H9 (cell line): ENCODE data around the gene STK10. TPM values are rescaled to one million over a fixed set of nuclear protein-coding genes. Genes with fewer than 3 reads are reported as not detected.

Experiments
- DNase-seq: peaks from one replicate; pipeline ENCODE4 v3.0.0-alpha.2; 2017
- H2AFZ ChIP-seq: one replicate; pipeline ENCODE4 v1.6.1; 2013; ENCODE audit warnings: mild to moderate bottlenecking, low read length, control low read depth, moderate library complexity
- H2AK5ac ChIP-seq: 2 replicates; pipeline ENCODE4 v1.6.1; 2013; ENCODE audit warnings: low read length, control low read depth, mixed read lengths; ENCODE audit not compliant: insufficient read length
- H2BK120ac ChIP-seq: one replicate; pipeline ENCODE4 v1.6.1; 2013; ENCODE audit warnings: low read depth, mild to moderate bottlenecking, low read length, control low read depth, inconsistent platforms; ENCODE audit not compliant: poor library complexity, severe bottlenecking
- H2BK12ac ChIP-seq: 2 replicates; pipeline ENCODE4 v1.6.1; 2013; ENCODE audit warnings: low read length, control low read depth, mixed read lengths, low read depth; ENCODE audit not compliant: insufficient read length
- H2BK15ac ChIP-seq: 2 replicates; pipeline ENCODE4 v1.6.1; 2013; ENCODE audit warnings: low read depth, low read length, control low read depth
- H2BK20ac ChIP-seq: one replicate; pipeline ENCODE4 v1.6.1; 2013; ENCODE audit warnings: low read depth, mild to moderate bottlenecking, low read length, control low read depth, inconsistent platforms; ENCODE audit not compliant: poor library complexity, severe bottlenecking
- H2BK5ac ChIP-seq: 2 replicates; pipeline ENCODE4 v1.6.1; 2013; ENCODE audit warnings: low read length, control low read depth, mixed read lengths; ENCODE audit not compliant: insufficient read length
- H3K14ac ChIP-seq: 2 replicates; pipeline ENCODE4 v1.6.1; 2013; ENCODE audit warnings: low read length, control low read depth; ENCODE audit not compliant: insufficient read depth
- H3K18ac ChIP-seq: 2 replicates; pipeline ENCODE4 v1.6.1; 2013; ENCODE audit warnings: low read depth, mild to moderate bottlenecking, mixed read lengths, low read length, control low read depth; ENCODE audit not compliant: insufficient read length
- H3K23ac ChIP-seq: 2 replicates; pipeline ENCODE4 v1.6.1; 2013; ENCODE audit warnings: low read length, control low read depth, mixed read lengths, low read depth; ENCODE audit not compliant: insufficient read length
- H3K23me2 ChIP-seq: 2 replicates; pipeline ENCODE4 v1.6.1; 2013; ENCODE audit warnings: low read depth, mild to moderate bottlenecking, mixed read lengths, low read length, control low read depth; ENCODE audit not compliant: insufficient read length, poor library complexity, severe bottlenecking
- H3K27ac ChIP-seq: 2 replicates; pipeline ENCODE4 v1.5.1; 2013; ENCODE audit warnings: low read length, control low read depth, mixed read lengths, low read depth; ENCODE audit not compliant: insufficient read length
- H3K27me3 ChIP-seq: 2 replicates; pipeline ENCODE4 v1.6.1; 2013; ENCODE audit warnings: low read length, control low read depth, inconsistent platforms; ENCODE audit not compliant: insufficient read depth
- H3K4ac ChIP-seq: 2 replicates; pipeline ENCODE4 v1.6.1; 2013; ENCODE audit warnings: low read depth, mild to moderate bottlenecking, control low read depth, inconsistent platforms, low read length, moderate library complexity
- H3K4me1 ChIP-seq: 2 replicates; pipeline ENCODE4 v1.6.1; 2013; ENCODE audit warnings: low read length, control low read depth, inconsistent platforms; ENCODE audit not compliant: insufficient read depth
- H3K4me2 ChIP-seq: 2 replicates; pipeline ENCODE4 v1.6.1; 2013; ENCODE audit warnings: low read length, control low read depth, mixed read lengths; ENCODE audit not compliant: insufficient read length, insufficient read depth
- H3K56ac ChIP-seq: 2 replicates; pipeline ENCODE4 v1.6.1; 2013; ENCODE audit warnings: low read depth, mild to moderate bottlenecking, mixed read lengths, low read length, control low read depth; ENCODE audit not compliant: insufficient read length
- H3K79me1 ChIP-seq: 2 replicates; pipeline ENCODE4 v1.6.1; 2013; ENCODE audit warnings: low read depth, mild to moderate bottlenecking, moderate library complexity, low read length, control low read depth, inconsistent platforms; ENCODE audit not compliant: insufficient read depth, poor library complexity, severe bottlenecking
- H3K79me2 ChIP-seq: 2 replicates; pipeline ENCODE4 v1.6.1; 2013; ENCODE audit warnings: low read length, control low read depth, inconsistent platforms; ENCODE audit not compliant: insufficient read depth
- H3K9ac ChIP-seq: 2 replicates; pipeline ENCODE4 v1.6.1; 2013; ENCODE audit warnings: low read length, control low read depth, mixed read lengths; ENCODE audit not compliant: insufficient read length; ENCODE audit errors: extremely low read depth
- H3K9me3 ChIP-seq: one replicate; pipeline ENCODE4 v1.6.1; 2013; ENCODE audit warnings: low read depth, low read length, inconsistent platforms; ENCODE audit not compliant: control insufficient read depth
- H3T11ph ChIP-seq: one replicate; pipeline ENCODE4 v1.6.1; 2013; ENCODE audit warnings: mild to moderate bottlenecking, low read length, control low read depth, inconsistent platforms
- H4K20me1 ChIP-seq: one replicate; pipeline ENCODE4 v1.6.1; 2013; ENCODE audit not compliant: control insufficient read depth, insufficient read length, insufficient read depth
- H4K5ac ChIP-seq: 2 replicates; pipeline ENCODE4 v1.6.1; 2013; ENCODE audit warnings: low read depth, mild to moderate bottlenecking, mixed read lengths, low read length, control low read depth; ENCODE audit not compliant: insufficient read length
- H4K8ac ChIP-seq: replicated peaks from 2 replicates; pipeline ENCODE4 v1.6.1; 2013; ENCODE audit warnings: low read length, control low read depth, mixed read lengths, low read depth; ENCODE audit not compliant: insufficient read length
- H4K91ac ChIP-seq: 2 replicates; pipeline ENCODE4 v1.6.1; 2013; ENCODE audit warnings: low read depth, mild to moderate bottlenecking, moderate library complexity, mixed read lengths, low read length, control low read depth; ENCODE audit not compliant: insufficient read length
- H3K27ac Mint-ChIP-seq, 3 experiments: 2 replicates in 2 of 3; 3 replicates in 1 of 3; pipeline ENCODE4 v1.8.0; 2020 to 2021; ENCODE audit warnings: mixed read lengths in 3 of 3, mild to moderate bottlenecking in 1 of 3, moderate library complexity in 1 of 3
- H3K27me3 Mint-ChIP-seq: 2 replicates; pipeline ENCODE4 v1.8.0; 2021; ENCODE audit warnings: low read depth, mild to moderate bottlenecking, moderate library complexity, mixed read lengths
- H3K36me3 Mint-ChIP-seq, 3 experiments: 2 replicates in 2 of 3; 3 replicates in 1 of 3; pipeline ENCODE4 v1.8.0; 2020 to 2021; ENCODE audit warnings: low read depth in 3 of 3, mixed read lengths in 3 of 3; ENCODE audit not compliant: insufficient read depth in 1 of 3
- H3K4me1 Mint-ChIP-seq, 2 experiments: 2 replicates each; pipeline ENCODE4 v1.8.0; 2020; ENCODE audit warnings: mixed read lengths in 2 of 2
- H3K4me3 Mint-ChIP-seq, 2 experiments: 2 replicates in 1 of 2; 3 replicates in 1 of 2; pipeline ENCODE4 v1.8.0; 2020 to 2021; ENCODE audit warnings: mild to moderate bottlenecking in 2 of 2, mixed read lengths in 2 of 2, moderate library complexity in 1 of 2
- H3K9me3 Mint-ChIP-seq, 2 experiments: 2 replicates in 1 of 2; 3 replicates in 1 of 2; pipeline ENCODE4 v1.8.0; 2020; ENCODE audit warnings: mild to moderate bottlenecking in 2 of 2, mixed read lengths in 2 of 2, moderate library complexity in 1 of 2
- CTCF ChIP-seq: fragments of 200-600 bp; sonication (generic); conservative IDR thresholded peaks from 3 replicates; pipeline ENCODE4 v1.8.0; 2021; ENCODE audit warnings: antibody characterized with exemption, mild to moderate bottlenecking
- WGBS: extraction: QIAGEN DNeasy Blood & Tissue Kit; methylation state at CpG from one replicate; pipeline ENCODE4 v1.1.7; 2013; ENCODE audit warnings: missing lambda C conversion rate, low lambda C conversion rate, mixed read lengths; ENCODE audit not compliant: insufficient read length; ENCODE audit errors: extremely low coverage; 5-methylcytosine and 5-hydroxymethylcytosine counted together
- total RNA-seq: library from RNA; stranded (reverse); gene quantifications from 2 replicates; pipeline ENCODE4 v1.2.1, GENCODE V29; 2021

The STK10 gene
- total RNA-seq, 1 experiment from 2014 or later, result 14.6 TPM

GRCh38 chr5:172175263-172175719, 12.7 kb downstream of the STK10 start:
- Histone ChIP-seq H3K56ac (no peak overlapping the region), H2BK12ac (no peak overlapping the region), H3T11ph (no peak overlapping the region), H3K27me3 (no peaks in the 10 kb centered on the region), H3K23ac (no peak overlapping the region), H3K79me2 (no peaks in the 10 kb centered on the region; the same call in 1 of the 2 replicates), H2BK20ac (no peak overlapping the region), H2AFZ (no peak overlapping the region), H3K14ac (no peak overlapping the region), H2BK5ac (no peak overlapping the region), H3K4ac (no peak overlapping the region), H3K79me1 (no peaks in the 10 kb centered on the region), H3K9ac (no peak overlapping the region), H2BK120ac (no peak overlapping the region), H4K5ac (no peak overlapping the region), H2AK5ac (no peak overlapping the region), H3K18ac (no peak overlapping the region), H3K9me3 (no peaks in the 10 kb centered on the region), H3K23me2 (no peaks in the 10 kb centered on the region), H4K91ac (no peak overlapping the region), H2BK15ac (no peak overlapping the region), H3K4me2 (no peak overlapping the region), H3K4me1 (peaks cover 10% of the 10 kb centered on the region; the same call in 1 of the 2 replicates), H3K27ac (no peak overlapping the region), H4K8ac (no peak overlapping the region), H4K20me1 (peaks cover 2% of the 10 kb centered on the region)
- no peak for DNase-seq
- no peak for TF ChIP-seq CTCF
- Mint-ChIP-seq H3K27ac (no peak overlapping the region), H3K9me3 (no peaks in the 10 kb centered on the region), H3K4me1 (peaks cover 50 to 53% of the 10 kb centered on the region in 2 experiments), H3K4me3 (no peak overlapping the region), H3K27me3 (no peaks in the 10 kb centered on the region; the same call in 1 of the 2 replicates), H3K36me3 (no peaks in the 10 kb centered on the region; a peak in 3 of 7 replicates)
- no CpG with 5 or more reads among the region's 7 CpGs for WGBS
